GM20000 (cell line): Measurements from ENCODE around the gene CYP8B1.

Experiments
- DNase-seq: peaks from one replicate; pipeline ENCODE4 v3.0.0; 2012; ENCODE audit warnings: low spot score
- CTCF ChIP-seq: IDR thresholded peaks from 2 replicates; pipeline ENCODE4 v1.5.1; 2012; ENCODE audit warnings: mild to moderate bottlenecking, control low read depth; ENCODE audit errors: extremely low read depth, missing control alignments

Gene CYP8B1

GRCh38 chr3:42898896-42899675, 23.4 kb upstream of the CYP8B1 start:
- DNase-seq: no peak

GRCh38 chr3:42895580-42895868, 19.8 kb upstream of the CYP8B1 start:
- no peak for DNase-seq
- TF ChIP-seq CTCF: no peak

More at GRCh38 chr3:42898896-42899675, 23.4 kb upstream of the CYP8B1 start:
- TF ChIP-seq CTCF: no peak

GRCh38 chr3:42894698-42895579, 19.3 kb upstream of the CYP8B1 start:
- TF ChIP-seq CTCF: no peak
- DNase-seq: no peak

GRCh38 chr3:42892807-42893206, 17.1 kb upstream of the CYP8B1 start:
- no peak for TF ChIP-seq CTCF
- no peak for DNase-seq

- TF ChIP-seq CTCF: no peak
- no peak for DNase-seq
Observed at GRCh38 chr3:42892169-42892568, 16.5 kb upstream of the CYP8B1 start.

- DNase-seq: no peak
Observed at GRCh38 chr3:42891042-42891441, 15.4 kb upstream of the CYP8B1 start.

More at GRCh38 chr3:42891042-42891441, 15.4 kb upstream of the CYP8B1 start:
- no peak for TF ChIP-seq CTCF
